ENCODE measurements around the gene FNIP1.

FNIP1 gene

DNA sequence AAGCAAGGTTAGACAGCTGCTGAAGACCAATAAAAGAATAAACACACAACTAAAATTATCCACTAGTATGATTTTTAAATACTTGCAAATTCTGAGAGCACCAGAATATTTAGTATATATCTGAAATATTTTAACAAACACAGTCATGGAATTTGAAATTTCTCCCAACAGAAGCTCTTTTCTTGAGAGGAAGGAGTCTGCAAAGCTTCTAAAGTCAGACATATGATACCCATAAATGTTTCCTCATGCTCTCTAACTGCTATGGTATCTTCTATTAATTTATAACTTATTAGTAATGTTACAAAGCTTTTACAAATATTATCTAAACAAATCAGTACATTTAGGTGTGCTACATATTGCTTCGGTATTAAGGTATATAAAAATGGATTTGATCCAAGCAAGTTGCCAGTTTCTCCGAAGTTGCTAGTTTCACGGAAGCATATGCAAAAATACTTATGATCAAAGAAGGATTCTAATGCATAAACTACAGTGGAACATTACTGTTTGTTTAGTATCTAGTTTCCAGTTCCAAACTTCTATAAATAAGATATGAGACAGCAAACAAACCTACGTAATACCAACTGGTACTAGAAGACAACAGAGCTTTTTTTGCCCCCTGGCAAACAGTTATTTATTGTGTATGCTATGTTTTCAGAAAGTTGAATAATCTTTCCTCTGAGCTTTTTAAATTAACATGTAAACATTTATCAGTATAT lies 22.0 kb downstream of the FNIP1 start:
- Histone ChIP-seq H4K20me1 (ENCODE audit: low read depth, low read length) (peaks cover 40% of the 10 kb centered on the region), H3K4me3 (ENCODE audit: insufficient read depth, low read length, poor library complexity, severe bottlenecking) (no peak overlapping the region), H3K4me2 (ENCODE audit: low read depth, low read length, poor library complexity, severe bottlenecking) (no peak overlapping the region), H3K9me3 (ENCODE audit: insufficient read depth, low read length) (no peaks in the 10 kb centered on the region), H3K27me3 (ENCODE audit: low read length) (no peaks in the 10 kb centered on the region), H3F3A (ENCODE audit: insufficient read depth) (no peaks in the 10 kb centered on the region), H3K27ac (ENCODE audit: low read depth, low read length) (no peak overlapping the region), H2AFZ (ENCODE audit: low read depth, low read length, severe bottlenecking) (no peak overlapping the region), H3K36me3 (ENCODE audit: low read length) (no peaks in the 10 kb centered on the region), H3K9ac (ENCODE audit: low read length) (no peak overlapping the region), H3K9me2 (replicated peaks; ENCODE audit: insufficient read depth, low read length) (no peaks in the 10 kb centered on the region), H3K79me2 (ENCODE audit: insufficient read depth, low read length) (peaks cover 86% of the 10 kb centered on the region)
- TF ChIP-seq EZH2phosphoT487 (conservative IDR thresholded peaks at IDR 0.05; ENCODE audit: low read length) (no peak), CTCF (IDR thresholded peaks at IDR 0.05; ENCODE audit: insufficient read depth, low read length, poor library complexity, severe bottlenecking) (no peak)

GRCh38 chr5:131773805-131774204 lies 23.0 kb downstream of the FNIP1 start:
- no peak overlapping the region for H3K4me3 ChIP-seq (ENCODE audit: insufficient read depth, low read length, poor library complexity, severe bottlenecking)
- H3K9ac ChIP-seq (ENCODE audit: low read length) = no peak overlapping the region
- no peaks in the 10 kb centered on the region for H3F3A ChIP-seq (ENCODE audit: insufficient read depth)
- H3K9me3 ChIP-seq (ENCODE audit: insufficient read depth, low read length) = no peaks in the 10 kb centered on the region
- no peaks in the 10 kb centered on the region for H3K36me3 ChIP-seq (ENCODE audit: low read length)
- TF ChIP-seq CTCF (IDR thresholded peaks at IDR 0.05; ENCODE audit: insufficient read depth, low read length, poor library complexity, severe bottlenecking) (no peak), EZH2phosphoT487 (conservative IDR thresholded peaks at IDR 0.05; ENCODE audit: low read length) (no peak)
- no peak overlapping the region for H2AFZ ChIP-seq (ENCODE audit: low read depth, low read length, severe bottlenecking)
- H3K27ac ChIP-seq (ENCODE audit: low read depth, low read length) = no peak overlapping the region
- no peaks in the 10 kb centered on the region for H3K9me2 ChIP-seq (replicated peaks; ENCODE audit: insufficient read depth, low read length)
- H4K20me1 ChIP-seq (ENCODE audit: low read depth, low read length) = peaks cover 46% of the 10 kb centered on the region
- H3K79me2 ChIP-seq (ENCODE audit: insufficient read depth, low read length) = peaks cover 87% of the 10 kb centered on the region
- no peaks in the 10 kb centered on the region for H3K27me3 ChIP-seq (ENCODE audit: low read length)
- no peak overlapping the region for H3K4me2 ChIP-seq (ENCODE audit: low read depth, low read length, poor library complexity, severe bottlenecking)

- Histone ChIP-seq H3K27me3 (ENCODE audit: low read length) (no peaks in the 10 kb centered on the region), H3K4me3 (ENCODE audit: insufficient read depth, low read length, poor library complexity, severe bottlenecking) (no peak overlapping the region), H2AFZ (ENCODE audit: low read depth, low read length, severe bottlenecking) (no peak overlapping the region), H3F3A (ENCODE audit: insufficient read depth) (no peaks in the 10 kb centered on the region), H3K4me2 (ENCODE audit: low read depth, low read length, poor library complexity, severe bottlenecking) (no peak overlapping the region), H3K9ac (ENCODE audit: low read length) (no peak overlapping the region), H3K9me3 (ENCODE audit: insufficient read depth, low read length) (no peaks in the 10 kb centered on the region), H3K9me2 (replicated peaks; ENCODE audit: insufficient read depth, low read length) (no peaks in the 10 kb centered on the region), H4K20me1 (ENCODE audit: low read depth, low read length) (peaks cover 44% of the 10 kb centered on the region), H3K27ac (ENCODE audit: low read depth, low read length) (no peak overlapping the region), H3K79me2 (ENCODE audit: insufficient read depth, low read length) (peaks cover 93% of the 10 kb centered on the region), H3K36me3 (ENCODE audit: low read length) (no peaks in the 10 kb centered on the region)
- TF ChIP-seq EZH2phosphoT487 (conservative IDR thresholded peaks at IDR 0.05; ENCODE audit: low read length) (no peak), CTCF (IDR thresholded peaks at IDR 0.05; ENCODE audit: insufficient read depth, low read length, poor library complexity, severe bottlenecking) (no peak)
Measured at GRCh38 chr5:131771692-131772091, 25.1 kb downstream of the FNIP1 start.

Measured in SU-DHL-6 (cell line).